Measurements from ENCODE around the gene SLC35D2.

The SLC35D2 gene

DNA sequence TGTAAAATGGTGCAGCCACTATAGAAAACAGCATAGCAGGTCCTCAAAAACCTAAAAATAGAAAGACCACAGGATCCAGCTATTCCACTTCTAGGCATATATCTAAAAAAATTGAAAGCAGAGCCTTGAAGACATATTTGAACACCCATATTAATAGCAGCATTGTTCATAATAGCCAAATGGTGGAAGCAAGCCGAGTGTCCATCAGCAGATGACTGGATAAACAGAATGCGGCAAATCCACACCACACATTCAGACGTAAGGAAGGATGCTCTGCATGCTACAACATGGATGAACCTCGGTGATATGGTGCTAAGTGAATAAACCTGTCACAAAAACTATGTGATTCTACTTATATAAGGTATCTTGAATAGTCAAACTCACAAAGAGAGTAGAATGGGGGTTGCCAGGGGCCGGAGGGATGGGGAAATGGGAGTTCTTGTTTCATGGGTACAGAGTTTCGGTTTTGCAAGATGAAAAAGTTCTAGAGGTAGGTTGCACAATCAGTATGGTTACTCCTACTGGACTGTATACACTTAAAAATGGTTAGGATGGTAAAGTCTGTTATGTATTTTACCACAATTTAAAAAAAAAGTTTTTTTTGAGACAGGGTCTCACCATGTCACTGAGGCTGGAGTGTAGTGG is 64.5 kb downstream of the SLC35D2 start:
- H3K9me3 ChIP-seq (ENCODE audit: control insufficient read depth, insufficient read depth, low read depth, low read length): no peaks in the 10 kb centered on the region
- no peak overlapping the region for H3K4me3 ChIP-seq (ENCODE audit: low read depth, low read length)
- no peaks in the 10 kb centered on the region for H3K36me3 ChIP-seq (ENCODE audit: control insufficient read depth in 2 of 2, insufficient read depth in 1 of 2, low read length in 2 of 2)
- TF ChIP-seq ZBTB49 (tag by site-specific recombination; IDR thresholded peaks at IDR 0.05; ENCODE audit: low read depth) (no peak), ZNF23 (tag by site-specific recombination; IDR thresholded peaks at IDR 0.05; ENCODE audit: borderline replicate concordance) (no peak), ZNF558 (tag by site-specific recombination; IDR thresholded peaks at IDR 0.05) (no peak), ZBTB48 (tag by site-specific recombination; IDR thresholded peaks at IDR 0.05) (no peak), ZNF335 (tag by site-specific recombination; conservative IDR thresholded peaks at IDR 0.05) (no peak), ZNF423 (tag by site-specific recombination; IDR thresholded peaks at IDR 0.05) (no peak), ZNF19 (tag by site-specific recombination; IDR thresholded peaks at IDR 0.05; ENCODE audit: low read depth) (no peak), ZNF274 (IDR thresholded peaks at IDR 0.05; ENCODE audit: low read length) (no peak), ZNF274 (tag by site-specific recombination; IDR thresholded peaks at IDR 0.05; ENCODE audit: borderline replicate concordance) (no peak), ZFP41 (tag by site-specific recombination; IDR thresholded peaks at IDR 0.05; ENCODE audit: borderline replicate concordance) (no peak), ZNF433 (tag by site-specific recombination; IDR thresholded peaks at IDR 0.05; ENCODE audit: low read depth) (no peak), ZNF621 (tag by site-specific recombination; IDR thresholded peaks at IDR 0.05) (no peak), ZNF776 (tag by site-specific recombination; IDR thresholded peaks at IDR 0.05; ENCODE audit: borderline replicate concordance) (no peak), ZNF658 (tag by site-specific recombination; IDR thresholded peaks at IDR 0.05) (no peak), ZNF585B (tag by site-specific recombination; IDR thresholded peaks at IDR 0.05) (no peak), BCL11A (tag by site-specific recombination; IDR thresholded peaks at IDR 0.05; ENCODE audit: low read depth) (no peak), ZNF664 (tag by site-specific recombination; IDR thresholded peaks at IDR 0.05) (no peak)
- TF ChIP-seq, protein P1, sequence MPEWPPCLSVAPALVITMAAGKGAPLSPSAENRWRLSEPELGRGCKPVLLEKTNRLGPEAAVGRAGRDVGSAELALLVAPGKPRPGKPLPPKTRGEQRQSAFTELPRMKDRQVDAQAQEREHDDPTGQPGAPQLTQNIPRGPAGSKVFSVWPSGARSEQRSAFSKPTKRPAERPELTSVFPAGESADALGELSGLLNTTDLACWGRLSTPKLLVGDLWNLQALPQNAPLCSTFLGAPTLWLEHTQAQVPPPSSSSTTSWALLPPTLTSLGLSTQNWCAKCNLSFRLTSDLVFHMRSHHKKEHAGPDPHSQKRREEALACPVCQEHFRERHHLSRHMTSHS (tag by site-specific recombination; IDR thresholded peaks at IDR 0.05): no peak
- H3K27ac ChIP-seq (ENCODE audit: extremely low read depth, low read depth, low read length): no peak overlapping the region
- POLR2A ChIA-PET: no interaction called here
- CTCF ChIA-PET: interaction anchor here (0.6 to 2.9 kb wide), 6 partner anchors 15 to 405 kb away, joined by 3 to 28 read pairs (median 4); no protein-coding TSS in a partner anchor
- H3K4me1 ChIP-seq (ENCODE audit: control insufficient read depth, insufficient read depth, low read length): no peaks in the 10 kb centered on the region

GRCh38 chr9:96317335-96317980 is 66.1 kb downstream of the SLC35D2 start:
- TF ChIP-seq ZNF654 (tag by site-specific recombination; IDR thresholded peaks at IDR 0.05; ENCODE audit: low read depth) (peak; percentile 82), CTCF (tag by site-specific recombination; IDR thresholded peaks at IDR 0.05) (peak; percentile 41), ZNF560 (tag by site-specific recombination; IDR thresholded peaks at IDR 0.05; ENCODE audit: borderline replicate concordance) (no peak), ZNF660 (tag by site-specific recombination; IDR thresholded peaks at IDR 0.05) (peak; percentile 53; the same call in 1 of the 2 replicates), ZNF341 (tag by site-specific recombination; IDR thresholded peaks at IDR 0.05; ENCODE audit: low read depth) (peak; percentile 80), ZNF561 (tag by site-specific recombination; IDR thresholded peaks at IDR 0.05; ENCODE audit: borderline replicate concordance) (no peak)
- Histone ChIP-seq H3K36me3 (ENCODE audit: control insufficient read depth in 2 of 2, insufficient read depth in 1 of 2, low read length in 2 of 2) (no peaks in the 10 kb centered on the region), H3K9me3 (ENCODE audit: control insufficient read depth, insufficient read depth, low read depth, low read length) (no peaks in the 10 kb centered on the region), H3K27ac (ENCODE audit: extremely low read depth, low read depth, low read length) (no peak overlapping the region), H3K4me3 (ENCODE audit: low read depth, low read length) (no peak overlapping the region), H3K4me1 (ENCODE audit: control insufficient read depth, insufficient read depth, low read length) (no peaks in the 10 kb centered on the region)
- ChIA-PET POLR2A (interaction anchor here (0.6 kb wide), 2 partner anchors 167 to 265 kb away, joined by 3 to 4 read pairs; no protein-coding TSS in a partner anchor), CTCF (interaction anchor here (0.6 to 2.9 kb wide), 38 partner anchors 8 to 1659 kb away, joined by 3 to 28 read pairs (median 4); no protein-coding TSS in a partner anchor)

All from HEK293 (cell line).